Right atrium auricular region (tissue), 2 donors: ENCODE measurements around the gene NLK. TPM values are rescaled to one million over a fixed set of nuclear protein-coding genes. Genes with fewer than 3 reads are reported as not detected.
"Not testable (repeated sequence)": the region's sequence is repeated elsewhere in the genome, so short reads cannot be mapped to it uniquely, and the experiment has no call there.

ENCODE experiments used
- DNase-seq: peaks from one replicate; pipeline ENCODE4 v3.0.0-alpha.2; 2019; ENCODE audit warnings: low spot score
- H3K27ac ChIP-seq, 2 donors: fragments of 200-600 bp; sonication (generic); 1 replicate in 1 of 2; 2 replicates in 1 of 2; pipeline ENCODE4 v1.5.1; 2016 to 2019
- H3K27me3 ChIP-seq, 2 donors: fragments of 200-600 bp; sonication (generic); one replicate each; pipeline versions ENCODE4 v1.5.1 to v1.6.0; 2017 to 2019
- H3K36me3 ChIP-seq: fragments of 200-600 bp; sonication (generic); one replicate; pipeline ENCODE4 v1.5.1; 2016
- H3K4me1 ChIP-seq, 2 donors: fragments of 200-600 bp; sonication (generic); one replicate each; pipeline versions ENCODE4 v1.5.1 to v1.6.0; 2017 to 2019
- H3K4me3 ChIP-seq, 2 donors: fragments of 200-600 bp; sonication (generic); 1 replicate in 1 of 2; 2 replicates in 1 of 2; pipeline ENCODE4 v1.5.1; 2017 to 2019; ENCODE audit warnings: mild to moderate bottlenecking in 1 of 2, moderate library complexity in 1 of 2
- H3K9me3 ChIP-seq, 2 donors: fragments of 200-600 bp; sonication (generic); one replicate each; pipeline ENCODE4 v1.5.1; 2019
- total RNA-seq, 2 donors: library from RNA; depleted of rRNA; stranded (reverse); fragments of >200 nt; gene quantifications; one replicate each; pipeline ENCODE4 v1.1.0, GENCODE V29; 2016
- TF ChIP-seq, protein P1 (sequence below), 2 donors: fragments of 200-600 bp; sonication (generic); IDR thresholded peaks; one replicate each; pipeline ENCODE4 v1.5.1; 2019; ENCODE audit warnings: antibody characterized with exemption in 2 of 2

The NLK gene
- total RNA-seq, 2 donors from 2014 or later: 17.9 to 19.4 TPM

DNA sequence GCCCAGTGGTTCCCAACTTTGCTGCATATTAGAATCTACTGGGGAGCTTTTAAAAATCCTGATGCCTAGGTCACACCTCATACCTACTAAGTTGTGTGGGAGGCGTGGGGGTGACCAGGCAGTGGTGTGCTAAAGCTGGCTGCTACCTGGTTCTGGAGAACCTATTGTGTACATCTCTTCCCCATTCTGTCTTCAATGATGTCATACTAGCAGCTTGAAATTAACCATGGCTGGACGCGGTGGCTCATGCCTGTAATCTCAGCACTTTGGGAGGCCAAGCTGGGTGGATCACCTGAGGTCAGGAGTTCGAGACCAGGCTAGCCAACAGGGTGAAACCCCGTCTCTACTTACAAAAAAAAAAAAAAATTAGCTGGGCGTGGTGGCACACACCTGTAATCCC, 11.3 kb upstream of the NLK start:
- no peaks in the 10 kb centered on the region for H3K4me1 ChIP-seq
- TF ChIP-seq, protein P1, sequence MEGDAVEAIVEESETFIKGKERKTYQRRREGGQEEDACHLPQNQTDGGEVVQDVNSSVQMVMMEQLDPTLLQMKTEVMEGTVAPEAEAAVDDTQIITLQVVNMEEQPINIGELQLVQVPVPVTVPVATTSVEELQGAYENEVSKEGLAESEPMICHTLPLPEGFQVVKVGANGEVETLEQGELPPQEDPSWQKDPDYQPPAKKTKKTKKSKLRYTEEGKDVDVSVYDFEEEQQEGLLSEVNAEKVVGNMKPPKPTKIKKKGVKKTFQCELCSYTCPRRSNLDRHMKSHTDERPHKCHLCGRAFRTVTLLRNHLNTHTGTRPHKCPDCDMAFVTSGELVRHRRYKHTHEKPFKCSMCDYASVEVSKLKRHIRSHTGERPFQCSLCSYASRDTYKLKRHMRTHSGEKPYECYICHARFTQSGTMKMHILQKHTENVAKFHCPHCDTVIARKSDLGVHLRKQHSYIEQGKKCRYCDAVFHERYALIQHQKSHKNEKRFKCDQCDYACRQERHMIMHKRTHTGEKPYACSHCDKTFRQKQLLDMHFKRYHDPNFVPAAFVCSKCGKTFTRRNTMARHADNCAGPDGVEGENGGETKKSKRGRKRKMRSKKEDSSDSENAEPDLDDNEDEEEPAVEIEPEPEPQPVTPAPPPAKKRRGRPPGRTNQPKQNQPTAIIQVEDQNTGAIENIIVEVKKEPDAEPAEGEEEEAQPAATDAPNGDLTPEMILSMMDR (IDR thresholded peaks at IDR 0.05): no peak

DNA sequence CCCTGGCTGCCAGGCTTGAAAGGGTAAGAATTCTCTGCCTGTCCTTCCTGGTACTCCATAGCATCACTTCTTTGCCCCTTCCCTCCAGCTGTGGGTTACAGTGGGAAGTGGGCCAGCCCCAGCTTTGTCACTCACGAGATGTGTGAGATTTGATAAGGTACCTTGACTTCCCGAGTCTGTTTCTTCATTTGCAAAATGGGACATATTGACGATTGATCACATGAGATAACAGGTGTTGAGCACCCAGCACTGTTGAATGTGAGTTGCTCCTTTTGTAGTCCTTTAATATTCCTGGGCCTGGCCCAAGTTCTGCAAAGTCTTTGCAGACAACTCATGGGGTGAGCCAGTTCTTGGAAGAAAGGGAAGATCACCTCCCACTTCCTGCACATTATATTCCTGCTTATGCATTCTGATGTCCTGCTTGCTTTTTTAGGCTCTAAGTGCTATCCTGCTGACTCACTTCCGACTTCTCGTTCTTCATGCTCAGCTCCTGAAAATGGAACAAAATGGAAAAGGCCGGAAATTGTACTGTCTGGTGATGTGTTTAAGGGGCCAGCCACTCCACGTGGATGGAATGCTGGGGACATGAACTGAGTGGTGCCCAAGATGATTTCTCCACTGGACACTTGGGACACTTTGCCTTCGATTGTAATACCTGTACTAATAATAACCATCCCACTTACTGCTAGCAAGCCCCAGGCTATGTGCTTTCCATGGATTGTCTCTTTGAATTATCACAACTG, 8.3 kb upstream of the NLK start:
- Histone ChIP-seq H3K27me3 (no peaks in the 10 kb centered on the region), H3K36me3 (no peaks in the 10 kb centered on the region), H3K4me1 (no peaks in the 10 kb centered on the region), H3K9me3 (no peaks in the 10 kb centered on the region), H3K27ac (peak overlapping the region in 1 of 2 donors; percentile 2), H3K4me3 (no peak overlapping the region)
- TF ChIP-seq, protein P1 (IDR thresholded peaks at IDR 0.05): no peak
- no peak for DNase-seq

More for the DNA sequence above, 11.3 kb upstream of the NLK start:
- DNase-seq: no peak
- Histone ChIP-seq H3K27me3 (no peaks in the 10 kb centered on the region), H3K4me3 (no peak overlapping the region), H3K27ac (no peak overlapping the region), H3K9me3 (no peaks in the 10 kb centered on the region), H3K36me3 (no peaks in the 10 kb centered on the region)

DNA sequence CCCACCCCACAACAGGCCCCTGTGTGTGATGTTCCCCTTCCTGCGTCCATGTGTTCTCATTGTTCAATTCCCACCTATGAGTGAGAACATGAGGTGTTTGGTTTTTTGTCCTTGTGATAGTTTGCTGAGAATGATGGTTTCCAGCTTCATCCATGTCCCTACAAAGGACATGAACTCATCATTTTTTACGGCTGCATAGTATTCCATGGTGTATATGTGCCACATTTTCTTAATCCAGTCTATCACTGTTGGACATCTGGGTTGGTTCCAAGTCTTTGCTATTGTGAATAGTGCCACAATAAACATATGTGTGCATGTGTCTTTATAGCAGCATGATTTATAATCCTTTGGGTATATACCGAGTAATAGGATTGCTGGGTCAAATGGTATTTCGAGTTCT, 7.0 kb upstream of the NLK start:
- not testable (repeated sequence) for H3K4me3 ChIP-seq, H3K27ac ChIP-seq, DNase-seq, H3K36me3 ChIP-seq, H3K9me3 ChIP-seq, H3K27me3 ChIP-seq, H3K4me1 ChIP-seq

DNA sequence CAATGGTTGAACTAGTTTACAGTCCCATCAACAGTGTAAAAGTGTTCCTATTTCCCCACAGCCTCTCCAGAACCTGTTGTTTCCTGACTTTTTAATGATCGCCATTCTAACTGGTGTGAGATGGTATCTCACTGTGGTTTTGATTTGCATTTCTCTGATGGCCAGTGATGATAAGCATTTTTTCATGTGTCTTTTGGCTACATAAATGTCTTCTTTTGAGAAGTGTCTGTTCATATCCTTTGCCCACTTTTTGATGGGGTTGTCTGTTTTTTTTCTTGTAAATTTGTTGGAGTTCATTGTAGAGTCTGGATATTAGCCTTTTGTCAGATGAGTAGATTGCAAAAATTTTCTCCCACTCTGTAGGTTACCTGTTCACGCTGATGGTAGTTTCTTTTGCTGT, 6.6 kb upstream of the NLK start:
- not testable (repeated sequence) for H3K9me3 ChIP-seq, H3K4me3 ChIP-seq, H3K27me3 ChIP-seq, H3K36me3 ChIP-seq, H3K27ac ChIP-seq, DNase-seq, H3K4me1 ChIP-seq

DNA sequence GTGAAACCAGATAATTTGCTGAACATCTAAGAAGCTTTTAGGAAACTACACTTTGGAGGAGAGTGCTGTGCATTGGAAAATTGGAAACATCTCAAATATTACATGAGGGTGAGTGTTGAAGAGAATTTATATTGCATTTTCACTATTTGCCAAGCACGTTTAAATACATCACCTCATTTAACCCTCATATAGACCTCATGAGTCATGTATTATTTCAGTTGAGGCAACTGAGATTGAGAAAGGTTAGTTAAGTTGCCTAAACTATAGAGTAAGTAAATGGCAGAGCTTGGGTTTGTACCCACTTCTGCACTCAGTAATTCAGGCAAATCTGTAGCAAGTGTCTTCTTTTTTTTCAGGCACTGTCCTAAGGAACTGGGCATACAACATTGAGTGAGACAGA, 3.7 kb upstream of the NLK start:
- Histone ChIP-seq H3K27me3 (no peaks in the 10 kb centered on the region), H3K27ac (no peak overlapping the region), H3K36me3 (no peaks in the 10 kb centered on the region), H3K4me3 (no peak overlapping the region), H3K9me3 (no peaks in the 10 kb centered on the region), H3K4me1 (peaks cover 0 to 24% of the 10 kb centered on the region in 2 donors)
- TF ChIP-seq, protein P1 (IDR thresholded peaks at IDR 0.05): no peak
- DNase-seq: no peak

DNA sequence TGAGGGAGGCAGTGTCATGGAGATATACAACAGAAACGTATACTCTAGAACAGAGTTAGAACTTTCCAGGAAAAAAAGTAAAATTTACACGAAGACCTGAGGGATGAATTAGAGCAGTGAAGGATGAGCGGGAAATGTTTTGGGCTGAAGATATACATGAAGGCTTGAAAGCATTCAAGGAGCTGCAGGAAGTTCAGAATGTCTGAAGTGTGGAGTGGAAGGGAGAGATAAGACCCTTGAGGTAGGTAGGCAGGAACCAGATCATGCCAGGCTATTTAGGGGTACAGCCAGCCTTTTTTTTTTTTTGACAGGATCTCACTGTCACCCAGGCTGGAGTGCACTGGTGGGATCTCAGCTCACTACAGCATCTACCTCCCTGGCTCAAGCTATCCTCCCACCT, 3.2 kb upstream of the NLK start:
- no peak for DNase-seq

More for the DNA sequence above, 3.2 kb upstream of the NLK start:
- H3K4me1 ChIP-seq: peaks cover 0 to 28% of the 10 kb centered on the region in 2 donors
- no peaks in the 10 kb centered on the region for H3K9me3 ChIP-seq
- H3K4me3 ChIP-seq: no peak overlapping the region
- TF ChIP-seq, protein P1 (IDR thresholded peaks at IDR 0.05): no peak
- H3K27me3 ChIP-seq: no peaks in the 10 kb centered on the region
- no peak overlapping the region for H3K27ac ChIP-seq
- H3K36me3 ChIP-seq: no peaks in the 10 kb centered on the region
